ENCODE results near the gene GALNT16.

GRCh38 chr14:69331206-69331605 is 71.2 kb downstream of the GALNT16 start:
- TF ChIP-seq TAF1 (IDR thresholded peaks at IDR 0.05; ENCODE audit: borderline replicate concordance, insufficient read depth, low read length) = no peak
- TF ChIP-seq POLR2AphosphoS5 (IDR thresholded peaks at IDR 0.05; ENCODE audit: low read depth, low read length) = no peak
- no peak for TF ChIP-seq REST (IDR thresholded peaks at IDR 0.05; ENCODE audit: insufficient read depth in 1 of 2, low read depth in 2 of 2, low read length in 2 of 2)
- no peak for TF ChIP-seq FOXP2 (optimal IDR thresholded peaks at IDR 0.05; ENCODE audit: borderline replicate concordance, extremely low read depth, extremely low read length, insufficient read depth)

All from PFSK-1 (cell line).